Right lobe of liver (tissue), 6 donors: Measurements from ENCODE around the gene CMBL. TPM values are rescaled to one million over a fixed set of nuclear protein-coding genes. Genes with fewer than 3 reads are reported as not detected.
A peak's percentile ranks its signal among the peaks of the same experiment; 100 is the strongest.

Experiments used
- ATAC-seq, 4 donors: fragments of 200-7000 bp; cut with Tn5 transposase; one replicate each; pipeline ENCODE4 v1.9.1; 2020; ENCODE audit warnings: mild to moderate bottlenecking in 4 of 4, moderate library complexity in 4 of 4
- DNase-seq, 3 donors: peaks; one replicate each; pipeline ENCODE4 v3.0.0-alpha.2; 2020
- H3K27ac ChIP-seq, 3 donors: fragments of 200-600 bp; one replicate each; pipeline ENCODE4 v1.8.0; 2022
- H3K27me3 ChIP-seq, 2 donors: fragments of 200-600 bp; one replicate each; pipeline ENCODE4 v1.8.0; 2022
- H3K36me3 ChIP-seq, 4 donors: fragments of 200-600 bp; sonication (generic) in 1 of 4; one replicate each; pipeline versions ENCODE4 v1.5.1 to v1.8.0; 2017 to 2022; ENCODE audit warnings: control low read depth in 1 of 4
- H3K4me1 ChIP-seq, 4 donors: fragments of 200-600 bp; sonication (generic) in 1 of 4; one replicate each; pipeline versions ENCODE4 v1.5.1 to v1.8.0; 2017 to 2022; ENCODE audit warnings: control low read depth in 1 of 4
- H3K4me3 ChIP-seq, 3 donors: fragments of 200-600 bp; one replicate each; pipeline ENCODE4 v1.8.0; 2022
- H3K9me3 ChIP-seq, 4 donors: fragments of 200-600 bp; sonication (generic) in 1 of 4; one replicate each; pipeline versions ENCODE4 v1.5.1 to v1.8.0; 2017 to 2022; ENCODE audit warnings: control low read depth in 1 of 4
- CTCF ChIP-seq, 4 donors: fragments of 200-600 bp in 3 of 4; fragments of 450-650 bp in 1 of 4; IDR thresholded peaks; one replicate each; pipeline versions ENCODE4 v1.5.1 to v1.8.0; 2016 to 2022; ENCODE audit warnings: antibody characterized with exemption in 4 of 4, mild to moderate bottlenecking in 2 of 4
- POLR2A ChIP-seq: fragments of 450-650 bp; IDR thresholded peaks from one replicate; pipeline ENCODE4 v1.6.1; 2017; ENCODE audit warnings: antibody characterized with exemption, mild to moderate bottlenecking
- WGBS: methylation state at CpG from one replicate; pipeline ENCODE4 v1.1.6; 2018; ENCODE audit warnings: low coverage, low lambda C conversion rate; ENCODE audit not compliant: insufficient coverage; ENCODE audit errors: missing lambda C conversion rate; 5-methylcytosine and 5-hydroxymethylcytosine counted together
- intact Hi-C, 2 donors: fragments of 100-400 bp; cut with DNase I; formaldehyde crosslinking; loops; one replicate each; pipeline versions ENCODE4 v1.11.2 to v1.14.1; 2022
- total RNA-seq, 6 experiments: library from RNA; depleted of rRNA in 2 of 6; stranded (reverse); fragments of >200 nt in 2 of 6; fragmentation: NEBNext Ultra II Directional in 3 of 6; extraction: Animal tissue kit (Norgen Biotek cat#: 25700) in 3 of 6; gene quantifications; one replicate each; pipeline versions ENCODE4 v1.1.0 to v1.2.4, GENCODE V29; 2016 to 2023
- donor health status: DM: no; HTN: yes; CAD: no.
- donor health status: DM: no; HTN: no; CAD: no.
- donor health status: DM: no; HTN: no; CAD: no.
- donor health status: DM: no; HTN: yes; CAD: no.
- donor health status: DM: no; HTN: yes; CAD: no.

The CMBL gene
- total RNA-seq, 6 experiments from 2014 or later, result 29.4 to 206 (median 97.7) TPM

GRCh38 chr5:10279328-10279727 is 28.4 kb downstream of the CMBL start:
- Histone ChIP-seq H3K4me1 (peaks cover 0 to 24% (median 7%) of the 10 kb centered on the region in 4 donors), H3K4me3 (no peak overlapping the region), H3K27me3 (no peaks in the 10 kb centered on the region), H3K9me3 (no peaks in the 10 kb centered on the region), H3K27ac (no peak overlapping the region), H3K36me3 (peaks cover 0 to 19% (median 0%) of the 10 kb centered on the region in 4 donors)
- DNase-seq (no peak), ATAC-seq (no peak)
- intact Hi-C loops, result no loop called here
- TF ChIP-seq POLR2A (no peak), CTCF (IDR thresholded peaks at IDR 0.05) (no peak)
- WGBS, result 86% methylated on average over 4 of the region's 4 CpGs

- ATAC-seq, result peak; percentile 61 to 86 (median 77)
- TF ChIP-seq POLR2A, result no peak
- TF ChIP-seq CTCF (IDR thresholded peaks at IDR 0.05), result no peak
- intact Hi-C loops, result no loop called here
- H3K4me1 ChIP-seq, result peaks cover 0 to 24% (median 7%) of the 10 kb centered on the region in 4 donors
- H3K27ac ChIP-seq, result no peak overlapping the region
- no peak overlapping the region for H3K4me3 ChIP-seq
- DNase-seq, result peak in 1 of 3 donors; percentile 59
- no peaks in the 10 kb centered on the region for H3K9me3 ChIP-seq
- 68% methylated on average over 12 of the region's 12 CpGs for WGBS
- peaks cover 0 to 19% (median 0%) of the 10 kb centered on the region in 4 donors for H3K36me3 ChIP-seq
- no peaks in the 10 kb centered on the region for H3K27me3 ChIP-seq
Measured at GRCh38 chr5:10278658-10279279, 28.9 kb downstream of the CMBL start.

GRCh38 chr5:10277773-10278630 is 29.7 kb downstream of the CMBL start:
- intact Hi-C loops, result no loop called here

GRCh38 chr5:10276691-10277090 is 31.0 kb downstream of the CMBL start:
- Histone ChIP-seq H3K27me3 (no peaks in the 10 kb centered on the region), H3K4me1 (peaks cover 0 to 32% (median 11%) of the 10 kb centered on the region in 4 donors), H3K27ac (peak overlapping the region in 1 of 3 donors; percentile 41), H3K36me3 (peaks cover 0 to 10% (median 0%) of the 10 kb centered on the region in 4 donors), H3K4me3 (no peak overlapping the region), H3K9me3 (no peaks in the 10 kb centered on the region)
- ATAC-seq (no peak), DNase-seq (no peak)
- intact Hi-C loops, result no loop called here
- 82% methylated on average over 7 of the region's 7 CpGs for WGBS
- TF ChIP-seq POLR2A (no peak), CTCF (IDR thresholded peaks at IDR 0.05) (no peak)

More at GRCh38 chr5:10277773-10278630, 29.7 kb downstream of the CMBL start:
- Histone ChIP-seq H3K27me3 (no peaks in the 10 kb centered on the region), H3K36me3 (peaks cover 0 to 19% (median 0%) of the 10 kb centered on the region in 4 donors), H3K4me1 (peaks cover 0 to 24% (median 7%) of the 10 kb centered on the region in 4 donors), H3K4me3 (no peak overlapping the region), H3K27ac (no peak overlapping the region), H3K9me3 (no peaks in the 10 kb centered on the region)
- TF ChIP-seq CTCF (IDR thresholded peaks at IDR 0.05), result no peak
- no peak for TF ChIP-seq POLR2A
- ATAC-seq (no peak), DNase-seq (no peak)
- 89% methylated on average over 9 of the region's 13 CpGs for WGBS
